ENCODE data around the gene ATP7A.

- TF ChIP-seq ESRRG (CRISPR knock-in tag; IDR thresholded peaks at IDR 0.05): no peak
- no peak for TF ChIP-seq PATZ1 (CRISPR knock-in tag; IDR thresholded peaks at IDR 0.05; ENCODE audit: borderline replicate concordance)
- no peak for TF ChIP-seq GLIS3 (CRISPR knock-in tag; IDR thresholded peaks at IDR 0.05)
- TF ChIP-seq ZFP30 (CRISPR knock-in tag; IDR thresholded peaks at IDR 0.05): no peak
- TF ChIP-seq CREB5 (CRISPR knock-in tag; IDR thresholded peaks at IDR 0.05; ENCODE audit: low read depth): no peak
- TF ChIP-seq RARB (CRISPR knock-in tag; IDR thresholded peaks at IDR 0.05): no peak
- TF ChIP-seq ZNF565 (CRISPR knock-in tag; conservative IDR thresholded peaks at IDR 0.05; ENCODE audit: low read depth): no peak
- TF ChIP-seq TCF4 (CRISPR knock-in tag; IDR thresholded peaks at IDR 0.05; ENCODE audit: borderline replicate concordance): no peak
- no peak for TF ChIP-seq ZFP3 (CRISPR knock-in tag; IDR thresholded peaks at IDR 0.05)
- no peak for TF ChIP-seq ARNTL (CRISPR knock-in tag; IDR thresholded peaks at IDR 0.05; ENCODE audit: borderline replicate concordance, low read depth)
- TF ChIP-seq TOX (CRISPR knock-in tag; IDR thresholded peaks at IDR 0.05; ENCODE audit: borderline replicate concordance): no peak
- TF ChIP-seq BACH2 (CRISPR knock-in tag; IDR thresholded peaks at IDR 0.05; ENCODE audit: borderline replicate concordance): no peak
- TF ChIP-seq OSR1 (CRISPR knock-in tag; IDR thresholded peaks at IDR 0.05): no peak
These were observed 135.9 kb downstream of the ATP7A start for GRCh38 chrX:78046362-78046761.
